Renal cortex interstitium (tissue), 11 donors: Measurements from ENCODE around the gene TBC1D4. TPM values are rescaled to one million over a fixed set of nuclear protein-coding genes. Genes with fewer than 3 reads are reported as not detected.
"Not testable (repeated sequence)": the region's sequence is repeated elsewhere in the genome, so short reads cannot be mapped to it uniquely, and the experiment has no call there.

Experiments
- DNase-seq, 11 donors: peaks; one replicate each; pipeline ENCODE4 v3.0.0-alpha.2; 2013; ENCODE audit warnings: low read depth in 9 of 11, low spot score in 4 of 11; ENCODE audit errors: extremely low read depth in 1 of 11
- polyA plus RNA-seq, 3 donors: library from polyadenylated mRNA; unstranded; fragments of 120-200 nt; gene quantifications; one replicate each; pipeline ENCODE4 v1.2.1, GENCODE V29; 2013; ENCODE audit not compliant: insufficient read length in 3 of 3

The TBC1D4 gene
- polyA plus RNA-seq, 3 donors = 45.6 to 59.9 (median 47.5) TPM

- no peak for DNase-seq
Observed at GRCh38 chr13:75318138-75318833, 163.7 kb downstream of the TBC1D4 start.

GRCh38 chr13:75316427-75316826 lies 165.5 kb downstream of the TBC1D4 start:
- no peak for DNase-seq

DNA sequence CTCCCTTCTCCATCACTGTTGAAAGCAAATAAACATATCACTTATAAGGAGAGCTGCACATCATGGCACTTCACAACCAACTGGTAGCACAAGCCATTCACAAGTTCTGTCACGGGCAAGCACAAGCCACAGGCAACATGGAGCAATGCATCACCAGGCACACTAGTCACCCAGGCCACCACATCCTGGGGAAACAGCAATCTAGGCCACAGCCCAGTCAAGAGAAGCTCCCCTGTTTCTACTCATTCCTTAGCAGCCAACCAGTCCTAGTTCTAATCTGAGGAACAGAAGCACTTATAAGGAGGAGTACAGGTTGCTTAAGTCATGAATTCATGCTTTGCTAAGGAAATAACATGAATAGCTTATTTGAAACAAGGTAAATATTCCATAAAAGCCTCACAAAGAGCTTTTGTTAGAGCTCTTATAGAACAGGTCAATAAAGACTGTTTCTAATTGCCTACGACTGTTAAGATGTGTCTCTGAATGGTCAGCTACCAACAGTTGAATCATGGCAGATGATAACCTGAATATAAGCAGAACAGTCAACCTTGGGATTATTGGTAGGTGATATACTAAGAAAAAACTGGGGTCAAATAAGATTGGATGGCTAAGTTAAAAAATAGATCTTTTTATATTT lies 169.0 kb downstream of the TBC1D4 start:
- no peak for DNase-seq

DNA sequence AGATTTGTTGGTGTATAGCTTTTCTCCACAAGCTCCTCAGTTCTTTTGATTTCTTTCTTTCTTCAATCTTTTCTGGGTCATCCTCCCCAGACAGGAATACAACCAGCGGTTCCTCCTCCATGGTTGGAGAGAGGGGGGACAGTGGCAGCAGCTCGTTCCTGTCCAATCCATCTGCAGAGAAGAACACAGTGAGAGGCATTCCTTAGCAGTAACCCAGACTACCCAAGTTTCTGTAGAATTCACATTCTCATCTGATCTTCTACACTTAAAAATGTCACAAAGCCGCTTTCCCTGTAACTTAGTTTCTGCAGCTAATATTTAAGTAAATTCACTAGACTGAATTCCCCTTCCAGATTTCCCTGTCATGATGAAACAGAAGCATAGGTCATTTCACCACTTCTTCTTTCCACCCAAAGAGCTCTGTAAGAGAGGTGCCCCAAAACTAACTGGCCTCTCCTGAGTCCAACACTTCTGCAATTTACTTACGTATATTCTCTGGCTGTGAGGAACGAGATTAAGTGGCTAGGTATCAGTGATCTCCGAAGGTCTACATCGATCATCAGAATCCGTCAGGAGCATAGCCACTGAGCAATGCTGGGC lies 171.9 kb downstream of the TBC1D4 start:
- DNase-seq = no peak

GRCh38 chr13:75308222-75308621 lies 173.7 kb downstream of the TBC1D4 start:
- no peak for DNase-seq

DNA sequence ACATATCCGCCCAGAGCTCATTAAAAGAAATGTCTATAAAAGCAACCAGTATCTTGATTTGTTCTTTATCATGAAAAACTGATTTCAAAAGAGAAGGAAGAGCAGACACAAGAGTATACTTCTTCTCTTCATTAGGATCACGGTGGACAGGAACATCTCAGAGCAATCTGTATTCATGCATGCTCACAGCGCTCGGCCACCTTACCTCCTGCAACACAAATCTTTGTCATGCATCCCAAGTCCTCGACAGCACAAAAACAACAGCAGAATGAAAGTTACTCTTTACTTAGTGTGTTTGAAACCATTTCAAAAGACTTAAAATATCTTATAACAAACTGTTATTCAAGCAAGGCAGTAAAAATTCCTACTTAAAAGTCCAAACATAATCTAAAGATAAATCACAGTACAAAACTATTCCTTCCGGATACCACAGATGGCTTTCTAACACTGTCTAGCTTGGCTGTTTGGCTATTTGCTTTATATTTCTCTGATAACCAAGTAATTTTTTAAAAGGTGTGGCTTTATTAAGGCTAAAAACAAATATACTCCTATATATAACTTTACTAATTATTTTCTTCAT lies 174.5 kb downstream of the TBC1D4 start:
- no peak for DNase-seq

GRCh38 chr13:75306967-75307366 lies 175.0 kb downstream of the TBC1D4 start:
- DNase-seq = not testable (repeated sequence)

DNA sequence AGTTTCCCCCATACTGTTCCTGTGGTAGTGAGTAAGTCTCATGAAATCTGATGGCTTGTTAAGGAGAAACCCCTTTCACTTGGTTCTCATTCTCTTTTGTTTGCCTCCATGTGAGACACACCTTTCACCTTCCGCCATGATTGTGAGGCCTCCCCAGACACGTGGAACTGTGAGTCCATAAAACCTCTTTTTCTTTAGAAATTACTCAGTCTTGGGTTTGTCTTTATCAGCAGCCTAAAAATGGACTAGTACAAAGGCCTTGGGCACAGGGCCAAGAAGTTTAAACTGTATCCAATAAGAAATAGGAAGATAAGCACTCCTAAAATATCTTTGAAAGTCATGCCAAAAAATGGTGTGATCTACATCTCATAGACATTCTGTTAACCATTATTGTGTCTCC lies 176.9 kb downstream of the TBC1D4 start:
- DNase-seq = peak in 1 of 11 donors; percentile 15

- no peak for DNase-seq
Observed at GRCh38 chr13:75303263-75303662, 178.7 kb downstream of the TBC1D4 start.

GRCh38 chr13:75302071-75302698 lies 179.8 kb downstream of the TBC1D4 start:
- DNase-seq = no peak

- DNase-seq = no peak
Observed at GRCh38 chr13:75299913-75300862, 181.8 kb downstream of the TBC1D4 start.

GRCh38 chr13:75299246-75299645 lies 182.7 kb downstream of the TBC1D4 start:
- DNase-seq = no peak

DNA sequence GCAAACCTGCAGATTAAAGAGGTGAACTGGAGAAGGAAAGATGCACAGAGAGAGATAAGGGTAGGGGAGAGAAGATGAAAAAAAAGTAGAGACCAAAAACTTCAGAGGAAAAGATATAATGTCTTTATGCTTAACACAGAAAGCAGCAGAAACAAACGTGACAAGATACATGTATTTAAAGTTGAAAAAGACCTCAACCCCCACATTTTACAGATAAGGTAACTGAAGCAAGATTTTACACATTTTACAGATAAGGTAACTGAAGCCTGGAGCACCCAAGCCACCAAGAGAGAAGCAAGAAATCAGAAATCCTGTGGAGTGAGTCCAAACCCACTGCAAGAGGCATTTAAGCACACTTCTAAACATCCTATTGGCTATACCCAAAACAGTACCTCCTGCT lies 185.3 kb downstream of the TBC1D4 start:
- no peak for DNase-seq

DNA sequence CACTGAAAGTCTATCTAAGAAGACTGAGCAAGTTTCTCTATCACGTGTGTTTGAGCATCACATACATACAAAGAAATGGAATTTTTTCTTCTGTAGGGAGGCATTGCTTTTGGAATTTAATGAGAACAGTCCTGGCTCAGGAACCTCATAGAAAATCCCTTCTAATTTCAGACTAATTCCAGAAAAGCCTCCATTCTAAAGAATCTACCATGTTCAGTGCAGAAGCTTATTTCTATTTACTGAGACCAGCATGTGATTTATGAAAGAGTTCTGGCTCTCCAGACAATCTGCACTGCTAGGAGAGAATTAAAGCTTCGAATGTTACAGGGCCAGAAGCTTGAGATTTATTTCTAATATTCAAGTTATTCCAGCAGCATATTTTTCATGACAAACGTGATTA lies 186.8 kb downstream of the TBC1D4 start:
- no peak for DNase-seq

DNA sequence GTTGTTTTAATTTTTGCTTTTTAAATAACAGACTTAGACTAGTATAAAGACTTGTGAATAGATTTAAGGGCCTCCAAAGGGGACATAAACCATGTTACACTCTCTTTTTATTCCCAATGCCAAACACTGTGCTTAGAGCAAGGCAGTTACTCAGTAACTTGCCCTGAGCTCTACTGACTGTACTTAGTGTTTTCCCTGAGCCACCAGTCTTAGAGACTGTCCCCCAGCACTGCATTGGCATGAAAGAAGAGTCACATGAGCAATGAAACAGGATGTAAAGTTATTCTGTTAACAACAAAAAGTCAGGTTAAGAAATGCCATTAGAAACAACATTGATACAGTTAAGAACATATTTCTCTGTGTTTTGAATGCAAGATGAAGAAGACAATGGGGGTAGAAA lies 187.9 kb downstream of the TBC1D4 start:
- no peak for DNase-seq

DNA sequence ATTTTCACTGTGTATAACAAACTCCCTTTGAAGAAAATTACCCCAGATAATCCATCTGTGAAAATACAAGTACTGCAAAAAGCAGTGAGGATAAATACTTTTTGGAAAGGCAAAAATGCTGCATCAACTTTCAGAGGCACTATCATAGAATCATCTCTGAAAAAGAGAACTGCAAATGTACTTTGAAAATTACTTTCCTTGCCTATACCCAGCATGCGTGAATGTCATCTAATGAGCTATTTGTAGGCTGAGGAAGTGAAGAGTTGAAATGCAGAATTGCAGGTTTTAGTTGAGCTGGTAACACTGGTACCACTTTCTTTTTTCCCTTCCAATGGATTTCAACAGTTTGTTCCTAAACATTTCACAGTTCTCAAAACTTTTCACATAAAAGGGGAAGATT lies 196.7 kb downstream of the TBC1D4 start:
- no peak for DNase-seq

GRCh38 chr13:75279834-75280369 lies 202.1 kb downstream of the TBC1D4 start:
- DNase-seq = no peak

DNA sequence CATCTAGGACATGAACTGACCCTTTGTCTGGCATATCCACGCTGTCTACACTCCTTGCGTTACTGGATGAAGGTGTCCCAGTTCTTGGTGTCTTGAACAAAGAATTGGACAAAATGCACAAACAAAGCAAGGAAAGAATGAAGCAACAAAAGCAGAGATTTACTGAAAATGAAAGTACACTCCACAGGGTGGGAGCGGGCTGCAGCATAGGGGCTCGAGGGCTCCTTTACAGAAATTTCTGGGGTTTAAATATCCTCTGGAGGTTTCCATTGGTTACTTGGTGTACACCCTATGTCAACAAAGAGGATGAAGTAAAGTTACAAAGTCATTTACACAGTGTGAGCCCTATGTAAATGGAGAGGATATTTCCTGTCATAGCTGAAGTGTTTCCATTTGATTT lies 208.3 kb downstream of the TBC1D4 start:
- not testable (repeated sequence) for DNase-seq
